Measurements from ENCODE around the gene C9orf57.

DNA sequence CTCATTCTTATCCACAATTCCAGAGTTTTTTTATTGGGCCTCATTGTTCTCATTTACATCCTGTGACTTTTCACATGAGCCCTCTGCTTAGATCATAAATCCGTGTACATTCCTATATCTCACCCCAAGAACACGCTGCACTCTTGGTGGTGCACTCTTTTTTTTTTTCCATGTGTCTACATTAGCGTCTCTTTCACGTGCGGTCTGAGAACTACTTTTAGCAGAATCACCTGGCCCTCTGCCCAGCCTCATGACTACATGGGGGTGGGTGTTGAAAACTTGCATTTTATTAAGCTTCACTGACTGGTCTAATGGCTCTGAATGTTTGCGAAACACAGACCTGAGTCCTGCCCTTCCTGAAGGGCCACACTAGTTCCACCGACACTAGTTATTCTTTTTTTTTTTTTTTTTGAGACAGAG is 18.6 kb downstream of the C9orf57 start:
- TF ChIP-seq, protein P1, sequence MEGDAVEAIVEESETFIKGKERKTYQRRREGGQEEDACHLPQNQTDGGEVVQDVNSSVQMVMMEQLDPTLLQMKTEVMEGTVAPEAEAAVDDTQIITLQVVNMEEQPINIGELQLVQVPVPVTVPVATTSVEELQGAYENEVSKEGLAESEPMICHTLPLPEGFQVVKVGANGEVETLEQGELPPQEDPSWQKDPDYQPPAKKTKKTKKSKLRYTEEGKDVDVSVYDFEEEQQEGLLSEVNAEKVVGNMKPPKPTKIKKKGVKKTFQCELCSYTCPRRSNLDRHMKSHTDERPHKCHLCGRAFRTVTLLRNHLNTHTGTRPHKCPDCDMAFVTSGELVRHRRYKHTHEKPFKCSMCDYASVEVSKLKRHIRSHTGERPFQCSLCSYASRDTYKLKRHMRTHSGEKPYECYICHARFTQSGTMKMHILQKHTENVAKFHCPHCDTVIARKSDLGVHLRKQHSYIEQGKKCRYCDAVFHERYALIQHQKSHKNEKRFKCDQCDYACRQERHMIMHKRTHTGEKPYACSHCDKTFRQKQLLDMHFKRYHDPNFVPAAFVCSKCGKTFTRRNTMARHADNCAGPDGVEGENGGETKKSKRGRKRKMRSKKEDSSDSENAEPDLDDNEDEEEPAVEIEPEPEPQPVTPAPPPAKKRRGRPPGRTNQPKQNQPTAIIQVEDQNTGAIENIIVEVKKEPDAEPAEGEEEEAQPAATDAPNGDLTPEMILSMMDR (IDR thresholded peaks at IDR 0.05), result no peak
- no peak for TF ChIP-seq POLR2A (IDR thresholded peaks at IDR 0.05)
